COLO829 (cell line): ENCODE results near the gene PLA2G2F.

Source experiments
- DNase-seq: peaks from one replicate; pipeline ENCODE4 v3.0.0; 2012; ENCODE audit warnings: low spot score

Gene PLA2G2F

DNA sequence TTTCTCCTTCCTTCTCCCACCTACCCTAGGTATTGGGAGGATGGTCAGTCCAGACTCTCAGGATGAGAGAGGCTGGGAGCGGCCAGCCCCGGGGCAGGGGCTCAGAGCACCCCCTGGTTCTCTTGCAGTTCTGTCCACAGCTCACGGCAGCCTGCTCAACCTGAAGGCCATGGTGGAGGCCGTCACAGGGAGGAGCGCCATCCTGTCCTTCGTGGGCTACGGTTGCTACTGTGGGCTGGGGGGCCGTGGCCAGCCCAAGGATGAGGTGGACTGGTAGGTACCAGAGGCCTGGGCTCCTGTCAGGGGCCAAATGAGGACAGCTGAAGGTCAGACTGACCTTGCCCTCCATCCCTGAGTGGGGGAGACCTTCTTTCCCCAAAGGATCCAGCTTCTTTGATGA, 4.2 kb downstream of the PLA2G2F start:
- DNase-seq: no peak

DNA sequence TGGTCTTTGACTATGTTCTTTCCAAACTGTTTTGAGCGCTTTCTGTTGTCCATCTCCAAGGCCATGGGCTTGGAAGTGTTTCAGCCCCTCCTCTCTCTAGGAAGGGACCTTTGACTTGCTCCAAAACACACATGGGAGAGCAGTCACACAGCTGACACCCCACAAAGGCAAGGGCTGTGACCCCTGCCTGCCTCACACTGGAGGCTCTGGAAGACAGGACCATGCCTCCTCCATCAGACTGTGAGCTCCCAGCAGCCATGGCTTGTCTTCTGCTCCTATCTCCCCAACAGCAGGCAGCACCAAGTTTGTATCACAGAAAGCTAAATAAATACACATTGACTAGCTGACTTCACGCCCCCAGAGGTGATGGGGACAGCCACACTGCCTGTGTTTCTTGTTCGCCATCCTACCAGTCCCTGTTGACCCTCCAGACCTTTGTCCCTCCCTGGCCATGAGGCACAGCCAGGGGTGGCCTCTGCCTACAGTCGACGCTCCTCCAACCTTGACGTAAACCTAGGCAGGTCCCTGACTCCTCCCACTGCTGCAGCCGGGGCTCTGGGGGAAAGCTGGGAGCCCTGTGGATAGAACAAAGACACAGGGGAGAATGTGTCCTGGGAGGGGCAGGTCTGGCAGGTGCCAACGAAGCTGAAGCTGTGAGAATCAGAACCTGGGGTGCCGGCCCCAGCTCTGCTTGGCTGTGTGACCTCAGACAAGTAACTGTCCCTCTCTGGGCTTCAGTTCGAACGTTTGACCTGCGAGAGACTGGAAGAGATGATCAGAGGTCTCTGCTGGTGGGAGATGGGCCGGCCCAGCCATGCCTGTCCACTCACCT, 4.8 kb downstream of the PLA2G2F start:
- no peak for DNase-seq

DNA sequence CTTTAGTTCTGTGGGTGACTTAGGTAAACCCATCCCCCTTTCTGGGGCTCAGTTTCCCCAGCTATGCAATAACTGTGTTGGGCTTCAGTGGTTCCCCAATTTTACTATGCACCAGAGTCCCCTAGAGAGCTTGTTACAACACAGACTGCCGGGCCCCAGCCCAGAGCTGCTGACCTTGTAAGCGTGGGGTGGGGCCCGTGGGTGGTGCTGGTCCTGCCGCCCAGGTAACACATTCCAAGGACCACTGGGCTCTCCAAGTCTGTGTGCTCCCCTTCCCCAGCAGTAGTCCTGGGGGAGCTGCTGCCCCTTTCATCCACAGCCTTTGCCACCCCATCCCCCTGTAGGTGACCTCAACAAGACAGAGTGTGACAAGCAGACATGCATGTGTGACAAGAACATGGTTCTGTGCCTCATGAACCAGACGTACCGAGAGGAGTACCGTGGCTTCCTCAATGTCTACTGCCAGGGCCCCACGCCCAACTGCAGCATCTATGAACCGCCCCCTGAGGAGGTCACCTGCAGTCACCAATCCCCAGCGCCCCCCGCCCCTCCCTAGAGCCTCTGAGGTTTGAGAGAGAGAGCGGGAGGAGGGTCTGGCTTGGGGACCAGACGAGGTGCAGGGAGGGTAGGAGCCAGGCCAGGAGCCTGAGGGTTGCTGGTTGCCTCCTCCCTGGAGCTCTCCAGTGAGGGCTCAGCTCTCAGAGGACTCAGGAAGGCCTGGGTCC, 8.9 kb downstream of the PLA2G2F start:
- DNase-seq: no peak

DNA sequence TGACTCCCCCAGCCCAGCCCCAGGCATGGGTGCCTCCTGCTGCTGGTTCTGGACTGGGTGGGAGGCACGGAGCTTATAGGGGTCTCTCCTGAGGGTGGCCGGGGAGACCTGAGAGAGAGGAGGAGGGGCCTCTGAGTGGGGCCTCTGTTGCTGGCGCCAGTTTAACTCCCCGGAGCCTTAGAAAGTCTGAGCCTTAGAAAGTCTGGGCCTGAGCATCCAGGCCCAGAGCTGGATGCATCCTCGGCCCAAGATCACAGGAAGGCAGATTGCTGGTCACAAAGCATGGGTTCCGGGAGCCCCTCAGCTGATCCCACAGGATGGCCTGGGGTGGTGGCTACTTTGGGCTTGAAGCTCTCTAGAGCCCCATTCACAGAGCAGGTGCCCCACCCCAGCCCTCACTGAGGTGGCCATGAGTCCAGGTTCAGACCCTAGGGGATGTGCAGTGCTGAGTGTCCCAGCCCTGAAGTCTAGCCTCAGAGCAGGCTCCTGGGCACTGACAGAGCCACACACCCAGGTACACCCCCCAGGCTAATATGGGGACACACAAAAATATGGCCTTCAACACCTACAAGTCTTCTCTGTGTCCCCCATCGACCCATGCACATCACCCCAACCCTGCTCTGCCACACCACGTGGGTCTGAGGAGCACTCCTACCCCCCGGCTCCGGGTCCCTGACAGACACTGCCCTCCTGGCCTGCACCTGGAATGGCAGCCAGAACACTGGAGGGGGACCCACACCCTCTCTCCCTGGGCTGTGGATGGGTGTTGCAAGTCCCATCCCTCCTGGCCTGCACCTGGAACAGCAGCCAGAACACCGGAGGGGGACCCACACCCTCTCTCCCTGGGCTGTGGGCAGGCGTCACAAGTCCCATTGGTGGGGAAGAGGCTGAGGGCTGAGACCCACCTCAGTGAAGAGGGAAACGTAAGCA, 9.7 kb downstream of the PLA2G2F start:
- DNase-seq: no peak

DNA sequence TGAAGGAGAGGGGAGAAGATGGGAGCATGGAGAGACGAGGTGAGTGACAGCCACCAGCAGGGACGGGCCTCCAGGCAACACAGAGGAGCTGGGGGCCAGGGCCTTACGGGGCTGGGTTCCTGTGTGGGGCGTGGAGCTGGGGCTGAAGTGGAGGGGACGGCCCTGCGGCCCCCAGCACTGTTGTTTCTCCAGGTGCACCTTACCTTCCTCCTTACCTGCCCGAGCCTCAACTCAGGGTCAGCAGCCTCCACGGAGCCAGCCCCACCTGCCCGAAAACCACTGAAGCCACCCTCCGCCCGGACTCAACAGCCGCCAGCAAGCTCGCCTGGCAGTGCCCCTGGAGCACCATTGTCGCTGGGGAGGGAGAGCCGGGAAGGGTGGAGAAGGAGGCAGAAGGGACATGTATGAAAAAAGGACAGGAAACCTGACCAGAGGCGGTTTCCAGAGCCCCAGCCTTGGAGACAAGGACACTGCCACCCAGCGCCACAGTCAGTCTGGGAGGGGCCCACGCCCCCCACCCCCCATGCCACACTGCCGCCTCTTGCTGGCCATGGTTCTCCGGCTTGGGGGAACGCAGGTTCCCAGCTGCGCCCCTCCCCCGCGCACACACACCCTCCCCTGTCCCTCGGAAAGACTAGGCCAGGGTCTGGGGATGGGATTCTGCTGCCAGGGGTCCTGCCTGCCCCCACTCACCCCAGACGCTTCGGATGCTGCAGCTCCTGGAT, 10.6 kb downstream of the PLA2G2F start:
- no peak for DNase-seq

DNA sequence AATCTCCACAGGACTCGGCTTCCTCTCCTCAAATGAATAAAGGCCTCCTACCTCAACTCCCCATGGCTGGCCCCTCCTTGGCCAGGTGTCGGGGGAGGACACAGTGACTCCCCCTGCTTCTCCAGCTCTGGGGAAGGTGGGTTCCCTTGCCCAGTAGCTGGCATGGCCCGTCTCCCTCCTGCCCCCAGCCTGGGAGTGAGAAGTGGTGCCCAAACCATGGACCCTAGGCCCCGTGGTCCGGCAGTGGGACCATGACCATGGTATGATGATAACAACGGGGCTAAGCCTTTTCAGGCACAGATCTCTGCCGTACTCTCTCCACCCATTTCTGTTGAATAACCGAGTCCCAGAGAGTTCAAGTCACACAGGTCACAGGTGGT, 11.2 kb downstream of the PLA2G2F start:
- DNase-seq: no peak

DNA sequence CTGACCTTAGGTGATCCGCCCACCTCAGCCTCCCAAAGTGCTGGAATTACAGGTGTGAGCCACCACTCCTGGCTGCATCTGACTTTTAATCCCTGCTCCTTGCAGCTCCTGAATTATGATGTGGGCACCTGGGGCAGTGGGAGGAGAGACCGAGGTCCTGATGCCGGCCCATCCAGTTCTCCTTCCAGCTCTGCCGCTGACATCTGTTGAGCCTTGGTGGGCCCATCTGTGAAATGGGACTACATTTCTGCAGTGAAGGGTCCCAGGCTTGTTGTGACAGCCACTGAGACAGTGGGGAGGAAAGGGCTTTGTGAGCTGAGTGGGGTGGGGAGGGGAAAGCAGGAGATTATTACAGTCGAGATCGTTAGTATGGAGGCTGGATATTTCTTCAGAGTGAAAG, 11.8 kb downstream of the PLA2G2F start:
- DNase-seq: no peak

DNA sequence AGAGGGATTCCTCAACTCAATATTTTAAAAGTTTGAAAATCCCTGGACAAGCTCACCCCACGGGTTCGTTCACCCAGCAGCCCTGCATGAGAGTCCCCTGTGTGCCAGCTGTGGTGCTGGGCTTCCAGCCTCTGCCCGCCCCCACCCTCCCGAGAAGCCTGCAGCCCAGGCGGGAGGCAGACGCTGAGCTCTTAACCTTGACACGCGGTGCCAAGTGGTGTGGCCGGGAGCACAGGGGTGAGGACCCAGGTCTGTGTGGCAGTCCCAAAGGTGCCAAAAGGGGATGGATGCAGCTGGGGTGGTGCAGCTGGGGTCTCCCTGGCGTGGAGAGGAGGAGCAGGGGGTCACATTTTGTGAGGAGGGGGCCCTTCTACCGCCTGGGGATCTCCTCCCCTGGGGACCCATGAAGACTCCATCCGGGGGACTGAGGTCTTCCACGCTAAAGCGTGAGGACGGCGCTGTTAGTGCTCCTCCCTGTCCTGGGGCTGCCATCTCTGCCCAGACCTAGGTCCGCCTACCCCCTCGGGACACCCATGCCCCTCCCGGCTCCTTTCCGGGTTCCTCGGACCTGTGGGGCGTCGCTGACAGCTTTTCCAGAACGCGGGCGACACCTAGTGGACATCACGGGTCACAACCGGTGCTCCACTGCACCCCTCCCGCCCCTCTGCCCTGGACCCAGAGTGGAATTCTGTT, 12.9 kb downstream of the PLA2G2F start:
- DNase-seq: peak; percentile 64

DNA sequence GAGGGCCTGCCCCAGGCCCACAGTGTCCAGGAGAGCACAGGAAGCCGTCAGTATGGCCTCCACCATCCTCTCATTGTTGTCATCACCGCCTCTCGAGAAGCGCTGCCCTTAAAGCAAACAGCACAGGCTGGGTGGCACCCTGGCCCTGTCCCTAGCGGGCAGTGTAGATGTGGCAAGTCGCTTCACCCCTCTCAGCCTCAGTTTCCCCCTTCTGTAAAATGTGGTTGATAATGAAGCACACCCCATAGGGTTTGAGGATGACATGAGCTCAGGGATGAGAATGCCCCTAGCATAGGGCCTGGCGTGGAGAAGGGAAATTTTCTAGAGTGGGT, 13.4 kb downstream of the PLA2G2F start:
- DNase-seq: no peak

DNA sequence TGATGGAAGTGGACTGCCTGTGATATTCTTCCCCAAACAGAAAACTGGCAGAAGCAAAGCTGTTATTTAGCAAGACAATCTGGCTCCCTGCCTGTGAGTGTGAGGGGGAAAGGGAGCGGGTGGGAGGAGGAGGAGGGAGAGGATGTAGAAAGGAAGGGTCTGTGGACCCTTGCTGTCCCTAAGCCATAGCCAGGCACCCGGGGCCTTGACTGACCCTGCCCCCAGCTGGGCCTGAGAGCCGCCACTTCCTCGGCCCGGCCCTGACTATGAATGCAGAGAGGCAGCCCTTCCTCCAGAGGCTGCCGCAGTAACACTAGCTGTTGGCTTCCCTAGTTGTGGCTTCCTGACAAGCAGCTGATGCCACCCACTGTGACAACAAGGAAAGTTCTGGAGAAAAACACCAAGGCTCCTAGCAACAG, 13.9 kb downstream of the PLA2G2F start:
- no peak for DNase-seq

DNA sequence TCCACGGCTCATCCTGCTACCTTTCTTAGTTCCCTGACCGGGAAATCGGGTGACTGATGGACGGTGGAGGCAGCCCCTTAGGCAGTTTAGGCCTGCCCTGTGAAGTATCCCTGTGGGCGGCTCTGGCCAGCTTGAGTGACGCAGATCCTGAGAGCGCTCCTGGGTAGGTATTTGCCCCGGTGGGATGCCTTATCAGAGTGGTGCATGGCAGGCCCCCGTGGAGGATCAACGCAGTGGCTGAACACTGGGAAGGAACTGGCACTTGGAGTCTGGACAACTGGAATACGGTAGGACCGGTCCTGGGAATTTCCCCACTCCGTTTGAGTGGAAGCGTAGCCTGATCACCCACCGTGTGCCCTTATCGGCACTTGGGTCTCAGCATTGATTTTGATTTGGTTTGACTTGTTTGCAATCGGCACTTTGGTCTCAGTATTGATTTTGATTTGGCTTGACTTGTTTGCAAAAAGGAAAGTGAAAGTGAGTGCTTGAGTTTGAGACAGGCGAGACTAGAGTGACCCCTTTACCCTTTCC, 15.2 kb downstream of the PLA2G2F start:
- no peak for DNase-seq

DNA sequence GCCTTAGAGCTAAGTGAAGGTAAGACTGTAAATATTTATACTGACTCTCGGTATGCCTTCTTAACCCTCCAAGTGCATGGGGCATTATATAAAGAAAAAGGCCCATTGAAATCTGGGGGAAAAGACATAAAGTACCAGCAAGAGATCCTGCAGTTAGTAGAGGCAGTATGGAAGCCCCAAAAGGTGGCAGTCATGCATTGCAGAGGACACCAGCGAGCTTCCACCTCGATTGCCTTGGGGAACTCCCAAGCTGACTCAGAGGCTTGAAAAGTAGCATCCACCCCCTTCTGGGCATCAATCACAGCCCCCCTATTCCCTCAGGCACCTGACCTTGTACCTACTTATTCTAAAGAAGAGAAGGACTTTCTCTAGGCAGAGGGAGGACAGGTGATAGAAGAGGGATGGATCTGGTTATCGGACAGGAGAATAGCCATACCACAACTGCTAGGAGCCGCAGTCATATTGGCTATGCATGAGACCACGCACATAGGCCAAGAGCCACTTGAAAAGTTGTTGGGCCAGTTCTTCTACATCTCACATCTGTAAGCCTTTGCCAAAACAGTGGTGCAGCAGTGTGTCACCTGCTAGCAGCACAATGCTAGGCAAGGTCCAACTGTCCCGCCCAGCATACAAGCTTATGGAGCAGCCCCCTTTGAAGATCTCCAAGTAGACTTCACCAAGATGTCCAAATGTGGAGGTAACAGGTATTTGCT, 19.4 kb downstream of the PLA2G2F start:
- no peak for DNase-seq

DNA sequence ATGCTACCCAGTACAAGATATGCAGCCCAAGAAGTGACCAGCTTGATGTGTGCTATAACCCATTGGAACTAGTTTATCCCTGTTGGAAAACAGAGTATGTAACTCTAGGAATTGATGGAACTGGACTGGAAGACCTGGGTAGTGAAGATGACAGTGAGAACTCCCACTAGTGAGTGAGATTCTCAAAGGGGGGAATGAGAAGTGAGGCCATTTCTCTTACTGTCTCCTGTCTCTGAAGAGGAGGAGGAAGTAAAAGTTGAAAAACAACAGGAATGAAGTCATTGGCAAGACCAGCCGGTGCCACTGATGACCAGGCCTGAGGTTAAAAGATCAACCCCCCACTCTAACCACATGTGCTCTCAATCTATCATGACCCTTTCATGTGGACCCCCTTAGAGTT, 20.9 kb downstream of the PLA2G2F start:
- DNase-seq: no peak

DNA sequence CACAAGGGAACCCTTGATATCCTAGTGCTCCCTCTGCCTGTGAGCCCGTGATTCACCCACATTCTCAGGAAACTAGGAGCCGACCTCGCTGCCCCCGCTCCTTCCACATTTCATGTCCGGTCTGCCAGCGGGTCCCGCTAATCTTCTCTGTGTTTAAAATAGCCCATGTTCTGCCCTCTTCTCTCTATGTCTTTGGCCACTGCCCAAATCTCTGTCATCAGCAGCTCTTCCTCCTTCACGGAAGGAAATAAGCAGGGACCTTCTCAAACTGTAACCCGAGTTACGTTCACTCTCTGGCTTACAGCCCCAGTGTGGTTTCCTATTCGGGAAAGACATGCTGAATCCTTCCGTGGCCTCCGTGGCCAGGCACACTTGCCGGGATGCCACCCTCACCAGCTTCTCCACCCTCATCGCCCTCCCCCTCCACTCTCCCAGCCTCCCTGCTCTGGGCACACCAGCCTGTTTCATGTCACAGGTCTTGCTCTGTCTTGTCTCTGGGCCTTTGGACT, 25.6 kb downstream of the PLA2G2F start:
- DNase-seq: no peak

DNA sequence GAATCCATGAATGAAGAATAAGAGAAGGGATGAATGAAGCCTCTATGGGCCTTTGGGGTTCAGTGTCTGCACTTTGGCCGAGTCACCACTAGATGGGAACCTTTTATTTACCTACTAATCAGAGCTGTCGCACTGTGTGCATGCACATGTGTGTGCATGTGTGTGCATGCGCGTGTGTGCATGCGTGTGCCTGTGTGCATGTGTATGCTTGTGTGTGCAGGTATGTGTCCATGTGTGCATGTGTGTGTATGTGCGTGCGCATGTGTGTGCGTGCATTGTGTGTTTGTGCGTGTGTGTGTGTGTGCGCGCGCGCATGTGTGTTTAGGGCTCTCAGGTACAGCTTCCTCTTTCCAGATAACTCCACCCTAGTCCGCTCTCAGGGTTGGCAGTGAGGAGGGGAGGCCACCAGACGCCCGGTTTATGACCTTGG, 26.4 kb downstream of the PLA2G2F start:
- DNase-seq: peak; percentile 42

DNA sequence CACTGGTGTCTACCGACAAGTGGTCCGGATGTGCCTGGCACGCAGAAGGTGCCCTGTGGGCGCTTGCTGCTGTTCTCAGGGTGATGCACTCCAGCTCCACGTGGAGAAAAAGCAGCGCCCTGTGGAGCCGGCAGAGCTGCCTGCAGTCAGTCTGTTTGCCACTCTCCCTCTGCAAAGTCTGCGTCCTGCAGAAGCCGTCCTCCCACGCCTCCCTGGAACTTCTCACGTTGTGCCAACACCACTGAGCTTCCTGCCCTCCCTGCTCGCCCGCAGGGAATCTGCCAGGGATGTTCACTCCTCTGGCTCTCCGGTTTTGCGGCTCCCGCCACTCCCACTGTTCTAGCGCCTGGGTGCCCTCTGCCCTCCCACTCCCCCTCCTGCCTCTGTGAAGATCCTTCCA, 26.9 kb downstream of the PLA2G2F start:
- DNase-seq: peak; percentile 19

DNA sequence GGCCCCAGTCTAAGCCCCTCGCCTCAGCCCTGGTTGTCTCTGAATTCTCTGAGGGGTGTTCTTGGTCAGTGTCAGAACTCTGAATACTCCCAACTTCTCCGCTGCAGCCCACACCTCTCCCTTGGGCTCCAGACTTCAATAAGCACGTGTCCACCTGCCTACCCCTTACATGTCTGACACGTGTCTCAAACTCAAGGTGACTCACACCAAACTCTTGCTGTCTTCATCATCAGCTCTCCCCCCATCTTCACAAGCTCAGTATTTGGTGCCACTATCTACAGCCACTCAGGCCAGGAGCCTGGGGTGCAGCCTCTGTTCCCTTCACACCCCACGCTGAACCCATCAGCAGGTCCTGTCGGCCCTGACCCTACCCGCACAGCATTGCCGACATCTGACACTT, 28.0 kb downstream of the PLA2G2F start:
- no peak for DNase-seq

DNA sequence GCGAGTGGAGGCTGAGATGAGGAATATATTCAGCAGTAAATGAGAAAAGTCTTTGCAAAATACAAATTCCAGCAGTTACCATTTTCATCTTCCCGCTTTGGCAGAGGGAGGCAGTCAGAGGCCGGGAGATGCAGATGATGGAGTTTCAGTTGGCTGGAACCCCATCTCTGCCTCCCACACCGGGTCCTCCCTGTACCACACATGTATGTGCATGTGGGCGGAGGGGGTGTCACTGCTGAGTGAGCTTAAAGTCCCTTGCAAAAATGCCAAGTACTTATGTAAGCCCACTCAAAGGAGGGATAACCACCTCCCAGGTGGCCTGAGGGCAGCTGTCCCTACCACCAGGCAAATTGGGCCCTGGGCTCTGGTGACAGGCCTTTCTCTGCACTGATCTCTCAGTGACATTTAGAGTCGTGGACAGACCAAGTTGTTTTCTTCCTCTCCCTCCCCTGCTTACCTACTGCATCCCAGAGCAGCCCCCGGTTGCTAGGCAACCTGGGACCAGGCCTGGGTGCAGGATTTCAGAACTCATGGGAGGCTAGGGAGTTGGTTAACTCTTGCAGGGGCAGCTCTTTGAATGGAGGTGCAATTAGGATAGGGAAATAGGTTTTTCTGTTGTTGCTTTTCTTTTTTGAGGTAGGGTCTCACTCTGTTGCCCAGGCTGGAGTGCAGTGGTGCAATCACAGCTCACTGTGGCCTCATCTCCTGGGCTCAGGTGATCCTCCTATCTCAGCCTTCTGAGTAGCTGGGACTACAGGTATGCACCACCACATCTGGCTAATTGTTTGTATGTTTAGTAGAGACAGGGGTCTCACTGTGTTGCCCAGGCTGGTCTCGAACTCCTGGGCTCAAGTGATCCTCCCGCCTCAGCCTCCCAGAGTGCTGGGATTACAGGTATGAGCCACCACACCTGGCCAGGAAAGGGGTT, 29.7 kb downstream of the PLA2G2F start:
- DNase-seq: no peak

DNA sequence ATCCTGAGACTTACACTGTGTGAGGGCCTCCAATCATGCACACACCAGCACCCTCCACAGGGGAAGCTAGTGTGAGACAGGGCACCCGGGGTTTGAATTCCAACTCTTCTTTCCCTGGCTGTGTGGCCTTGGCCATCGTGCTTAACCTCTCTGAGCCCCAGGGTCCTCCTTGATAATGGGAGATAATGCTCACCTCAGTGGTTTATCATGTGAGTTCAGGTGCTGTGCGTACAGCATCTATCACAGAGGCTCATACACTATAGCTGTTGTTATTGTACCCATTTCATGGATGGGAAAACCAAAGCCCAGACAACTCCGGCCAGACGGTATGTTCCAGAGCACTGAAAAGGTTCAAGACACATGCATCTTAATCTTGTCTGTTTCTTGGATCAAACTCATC, 30.8 kb downstream of the PLA2G2F start:
- no peak for DNase-seq
